ENCODE results near the gene ACTN4.

DNA sequence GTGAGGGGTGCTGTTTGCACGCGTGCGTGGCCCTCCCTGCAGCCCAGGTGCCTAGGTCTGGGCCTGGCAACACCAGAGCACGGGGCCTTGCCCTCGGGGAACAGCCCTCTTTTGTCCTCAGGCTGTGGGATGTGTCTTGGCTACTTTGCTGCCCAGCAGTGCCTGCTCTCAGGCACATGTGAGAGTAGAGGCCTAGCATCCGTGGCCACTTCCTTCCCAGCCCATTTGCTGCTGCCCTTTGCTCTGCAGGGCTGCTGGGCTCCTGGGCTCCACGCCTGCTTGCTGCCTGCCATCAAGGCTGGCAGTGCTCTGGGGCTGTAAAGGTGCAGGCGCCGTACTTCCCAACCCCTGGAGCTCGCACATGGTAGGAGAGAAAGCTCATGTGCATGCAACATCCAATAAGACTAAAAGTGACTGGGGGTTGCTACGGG is 50.2 kb downstream of the ACTN4 start:
- TF ChIP-seq CTCF (IDR thresholded peaks at IDR 0.05) (no peak), POLR2A (IDR thresholded peaks at IDR 0.05) (no peak)

Data from heart left ventricle (tissue), 13 donors.